ENCODE results near the gene SPSB1.
A peak's percentile ranks its signal among the peaks of the same experiment; 100 is the strongest.

The SPSB1 gene

DNA sequence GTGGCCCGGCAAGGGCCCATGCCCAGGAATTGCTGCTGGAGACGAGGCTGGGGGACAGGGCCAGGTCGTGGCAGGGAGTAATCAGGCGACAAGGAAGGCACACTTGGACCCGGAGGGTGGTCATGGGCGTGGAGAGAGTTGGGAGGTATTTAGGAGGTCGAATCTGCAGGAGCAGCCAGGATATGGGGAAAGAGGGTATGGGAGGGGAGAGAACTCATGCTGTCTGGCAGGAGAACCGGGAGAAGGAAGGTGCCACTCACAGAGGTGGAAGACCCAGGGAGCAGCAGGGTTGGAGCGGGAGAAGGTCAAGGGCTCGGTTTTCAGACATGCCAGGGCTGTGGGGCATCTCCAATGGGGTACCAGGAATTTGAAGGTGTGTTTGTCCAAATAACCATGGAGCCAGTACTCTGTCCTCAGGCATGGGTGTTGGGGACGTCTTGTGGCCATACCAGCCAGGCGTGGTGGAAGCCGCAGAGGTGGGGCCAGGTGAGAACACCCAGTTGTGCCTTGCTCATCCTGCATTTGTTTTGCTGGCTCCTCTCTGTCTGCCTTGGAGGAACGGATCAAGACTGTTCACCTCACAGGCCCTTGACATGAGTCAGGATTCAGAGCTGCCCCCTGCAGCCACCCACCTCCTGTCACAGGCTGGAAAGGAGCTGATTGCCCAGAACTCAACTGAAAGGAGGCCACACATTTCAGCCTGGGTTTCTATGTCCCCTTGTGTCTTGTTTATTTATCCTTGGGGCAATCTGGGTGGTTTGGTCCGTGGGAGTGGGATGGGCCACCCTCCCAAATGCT is 111.6 kb downstream of the SPSB1 start:
- Histone ChIP-seq H3K27ac (ENCODE audit: extremely low read depth, low read depth, low read length) (no peak overlapping the region), H3K36me3 (ENCODE audit: control insufficient read depth in 2 of 2, insufficient read depth in 1 of 2, low read length in 2 of 2) (no peaks in the 10 kb centered on the region), H3K9me3 (ENCODE audit: control insufficient read depth, insufficient read depth, low read depth, low read length) (no peaks in the 10 kb centered on the region), H3K4me1 (ENCODE audit: control insufficient read depth, insufficient read depth, low read length) (no peaks in the 10 kb centered on the region), H3K4me3 (ENCODE audit: low read depth, low read length) (no peak overlapping the region)
- TF ChIP-seq ZNF274 (IDR thresholded peaks at IDR 0.05; ENCODE audit: low read length) (no peak), ZNF274 (tag by site-specific recombination; IDR thresholded peaks at IDR 0.05; ENCODE audit: borderline replicate concordance) (peak; percentile 74; the same call in 1 of the 2 replicates), ZIC2 (tag by site-specific recombination; IDR thresholded peaks at IDR 0.05) (peak; percentile 31; the same call in 1 of the 2 replicates)
- TF ChIP-seq, protein P1, sequence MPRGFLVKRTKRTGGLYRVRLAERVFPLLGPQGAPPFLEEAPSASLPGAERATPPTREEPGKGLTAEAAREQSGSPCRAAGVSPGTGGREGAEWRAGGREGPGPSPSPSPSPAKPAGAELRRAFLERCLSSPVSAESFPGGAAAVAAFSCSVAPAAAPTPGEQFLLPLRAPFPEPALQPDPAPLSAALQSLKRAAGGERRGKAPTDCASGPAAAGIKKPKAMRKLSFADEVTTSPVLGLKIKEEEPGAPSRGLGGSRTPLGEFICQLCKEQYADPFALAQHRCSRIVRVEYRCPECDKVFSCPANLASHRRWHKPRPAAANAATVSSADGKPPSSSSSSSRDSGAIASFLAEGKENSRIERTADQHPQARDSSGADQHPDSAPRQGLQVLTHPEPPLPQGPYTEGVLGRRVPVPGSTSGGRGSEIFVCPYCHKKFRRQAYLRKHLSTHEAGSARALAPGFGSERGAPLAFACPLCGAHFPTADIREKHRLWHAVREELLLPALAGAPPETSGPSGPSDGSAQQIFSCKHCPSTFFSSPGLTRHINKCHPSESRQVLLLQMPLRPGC (tag by site-specific recombination; IDR thresholded peaks at IDR 0.05), result no peak
- POLR2A ChIA-PET, result no interaction called here
- CTCF ChIA-PET, result interaction anchor here (1.0 kb wide), 1 partner anchor 51 kb away, joined by 4 read pairs; no protein-coding TSS in a partner anchor

DNA sequence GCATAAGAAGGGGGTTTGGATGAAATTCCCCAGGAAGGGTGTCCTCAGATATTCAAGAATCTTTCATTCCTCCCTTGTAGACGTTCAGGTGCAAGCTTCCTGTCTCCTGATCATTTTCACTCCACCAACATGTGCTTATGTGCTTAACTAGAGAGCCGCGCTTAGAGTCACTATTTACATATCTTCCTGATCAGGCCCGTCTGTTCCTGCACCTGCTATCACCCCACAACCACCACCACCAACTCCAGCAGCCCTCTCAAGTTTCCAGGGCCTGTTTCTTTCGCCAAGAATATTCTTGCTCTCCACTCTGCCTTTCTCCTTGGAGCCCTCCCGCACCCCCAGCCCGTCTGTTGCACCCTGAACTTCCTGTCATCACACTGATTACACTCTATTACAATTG is 113.4 kb downstream of the SPSB1 start:
- H3K36me3 ChIP-seq (ENCODE audit: control insufficient read depth in 2 of 2, insufficient read depth in 1 of 2, low read length in 2 of 2), result no peaks in the 10 kb centered on the region
- H3K27ac ChIP-seq (ENCODE audit: extremely low read depth, low read depth, low read length), result no peak overlapping the region
- ChIA-PET CTCF (interaction anchor here (1.6 kb wide), 1 partner anchor 50 kb away, joined by 4 read pairs; no protein-coding TSS in a partner anchor), POLR2A (interaction anchor here (0.6 kb wide), 1 partner anchor 1390 kb away, joined by 3 read pairs; the partner anchor contains the start of gene CASZ1)
- no peak overlapping the region for H3K4me3 ChIP-seq (ENCODE audit: low read depth, low read length)
- TF ChIP-seq ZNF350 (tag by site-specific recombination; IDR thresholded peaks at IDR 0.05), result no peak
- peak; percentile 19; the same call in 1 of the 2 replicates for TF ChIP-seq ZNF10 (tag by site-specific recombination; IDR thresholded peaks at IDR 0.05)
- no peak for TF ChIP-seq ZSCAN23 (tag by site-specific recombination; IDR thresholded peaks at IDR 0.05)
- H3K4me1 ChIP-seq (ENCODE audit: control insufficient read depth, insufficient read depth, low read length), result no peaks in the 10 kb centered on the region
- no peaks in the 10 kb centered on the region for H3K9me3 ChIP-seq (ENCODE audit: control insufficient read depth, insufficient read depth, low read depth, low read length)

DNA sequence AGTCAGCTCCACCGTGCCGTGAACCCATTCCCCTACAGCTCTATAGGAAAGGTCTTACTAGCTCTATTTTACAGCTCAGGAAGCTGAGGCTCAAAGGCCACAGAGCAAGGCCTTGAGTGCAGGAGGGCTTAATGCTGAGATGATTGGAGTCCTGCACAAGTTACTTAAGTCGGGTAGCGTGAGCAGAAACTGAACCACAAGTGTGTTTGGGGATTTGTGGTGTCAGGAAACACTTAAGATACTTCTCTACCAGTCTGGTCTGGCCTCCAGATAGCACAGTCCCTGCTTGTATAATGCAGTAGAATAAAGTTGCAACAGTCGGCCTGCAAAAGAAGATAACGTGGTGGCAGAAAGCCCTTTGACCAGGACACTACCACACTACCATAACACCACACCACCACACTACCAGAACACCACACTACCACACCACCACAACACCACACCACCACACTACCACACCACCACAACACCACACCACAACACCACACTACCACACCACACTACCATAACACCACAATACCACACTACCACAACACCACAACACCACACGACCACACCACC is 118.1 kb downstream of the SPSB1 start:
- ChIA-PET CTCF (interaction anchor here (0.6 to 1.1 kb wide), 2 partner anchors 121 to 224 kb away, joined by 3 read pairs; no protein-coding TSS in a partner anchor), POLR2A (no interaction called here)
- TF ChIP-seq ZNF600 (tag by site-specific recombination; IDR thresholded peaks at IDR 0.05), result peak; percentile 68
- TF ChIP-seq, protein P2, sequence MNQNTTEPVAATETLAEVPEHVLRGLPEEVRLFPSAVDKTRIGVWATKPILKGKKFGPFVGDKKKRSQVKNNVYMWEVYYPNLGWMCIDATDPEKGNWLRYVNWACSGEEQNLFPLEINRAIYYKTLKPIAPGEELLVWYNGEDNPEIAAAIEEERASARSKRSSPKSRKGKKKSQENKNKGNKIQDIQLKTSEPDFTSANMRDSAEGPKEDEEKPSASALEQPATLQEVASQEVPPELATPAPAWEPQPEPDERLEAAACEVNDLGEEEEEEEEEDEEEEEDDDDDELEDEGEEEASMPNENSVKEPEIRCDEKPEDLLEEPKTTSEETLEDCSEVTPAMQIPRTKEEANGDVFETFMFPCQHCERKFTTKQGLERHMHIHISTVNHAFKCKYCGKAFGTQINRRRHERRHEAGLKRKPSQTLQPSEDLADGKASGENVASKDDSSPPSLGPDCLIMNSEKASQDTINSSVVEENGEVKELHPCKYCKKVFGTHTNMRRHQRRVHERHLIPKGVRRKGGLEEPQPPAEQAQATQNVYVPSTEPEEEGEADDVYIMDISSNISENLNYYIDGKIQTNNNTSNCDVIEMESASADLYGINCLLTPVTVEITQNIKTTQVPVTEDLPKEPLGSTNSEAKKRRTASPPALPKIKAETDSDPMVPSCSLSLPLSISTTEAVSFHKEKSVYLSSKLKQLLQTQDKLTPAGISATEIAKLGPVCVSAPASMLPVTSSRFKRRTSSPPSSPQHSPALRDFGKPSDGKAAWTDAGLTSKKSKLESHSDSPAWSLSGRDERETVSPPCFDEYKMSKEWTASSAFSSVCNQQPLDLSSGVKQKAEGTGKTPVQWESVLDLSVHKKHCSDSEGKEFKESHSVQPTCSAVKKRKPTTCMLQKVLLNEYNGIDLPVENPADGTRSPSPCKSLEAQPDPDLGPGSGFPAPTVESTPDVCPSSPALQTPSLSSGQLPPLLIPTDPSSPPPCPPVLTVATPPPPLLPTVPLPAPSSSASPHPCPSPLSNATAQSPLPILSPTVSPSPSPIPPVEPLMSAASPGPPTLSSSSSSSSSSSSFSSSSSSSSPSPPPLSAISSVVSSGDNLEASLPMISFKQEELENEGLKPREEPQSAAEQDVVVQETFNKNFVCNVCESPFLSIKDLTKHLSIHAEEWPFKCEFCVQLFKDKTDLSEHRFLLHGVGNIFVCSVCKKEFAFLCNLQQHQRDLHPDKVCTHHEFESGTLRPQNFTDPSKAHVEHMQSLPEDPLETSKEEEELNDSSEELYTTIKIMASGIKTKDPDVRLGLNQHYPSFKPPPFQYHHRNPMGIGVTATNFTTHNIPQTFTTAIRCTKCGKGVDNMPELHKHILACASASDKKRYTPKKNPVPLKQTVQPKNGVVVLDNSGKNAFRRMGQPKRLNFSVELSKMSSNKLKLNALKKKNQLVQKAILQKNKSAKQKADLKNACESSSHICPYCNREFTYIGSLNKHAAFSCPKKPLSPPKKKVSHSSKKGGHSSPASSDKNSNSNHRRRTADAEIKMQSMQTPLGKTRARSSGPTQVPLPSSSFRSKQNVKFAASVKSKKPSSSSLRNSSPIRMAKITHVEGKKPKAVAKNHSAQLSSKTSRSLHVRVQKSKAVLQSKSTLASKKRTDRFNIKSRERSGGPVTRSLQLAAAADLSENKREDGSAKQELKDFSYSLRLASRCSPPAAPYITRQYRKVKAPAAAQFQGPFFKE (tag by site-specific recombination; IDR thresholded peaks at IDR 0.05; ENCODE audit: borderline replicate concordance), result no peak
- Histone ChIP-seq H3K27ac (ENCODE audit: extremely low read depth, low read depth, low read length) (no peak overlapping the region), H3K4me3 (ENCODE audit: low read depth, low read length) (no peak overlapping the region), H3K9me3 (ENCODE audit: control insufficient read depth, insufficient read depth, low read depth, low read length) (no peaks in the 10 kb centered on the region), H3K4me1 (ENCODE audit: control insufficient read depth, insufficient read depth, low read length) (0 out of 2 replicates have a peak, but pooled peaks cover 2% of the 10 kb centered on the region), H3K36me3 (ENCODE audit: control insufficient read depth in 2 of 2, insufficient read depth in 1 of 2, low read length in 2 of 2) (no peaks in the 10 kb centered on the region)
